ENCODE results near the gene DIP2A.

DIP2A gene

GRCh38 chr21:46613391-46613790 lies 154.7 kb downstream of the DIP2A start:
- 0 out of 2 replicates have a peak, but pooled peaks cover 2% of the 10 kb centered on the region for H3K9me3 ChIP-seq (ENCODE audit: control insufficient read depth, insufficient read depth, low read length)
- H3K9ac ChIP-seq (ENCODE audit: low read depth, low read length) = no peak overlapping the region
- H3K4me1 ChIP-seq (ENCODE audit: insufficient read depth, low read length) = no peaks in the 10 kb centered on the region
- no peaks in the 10 kb centered on the region for H3K36me3 ChIP-seq (ENCODE audit: insufficient read depth, low read length)

DNA sequence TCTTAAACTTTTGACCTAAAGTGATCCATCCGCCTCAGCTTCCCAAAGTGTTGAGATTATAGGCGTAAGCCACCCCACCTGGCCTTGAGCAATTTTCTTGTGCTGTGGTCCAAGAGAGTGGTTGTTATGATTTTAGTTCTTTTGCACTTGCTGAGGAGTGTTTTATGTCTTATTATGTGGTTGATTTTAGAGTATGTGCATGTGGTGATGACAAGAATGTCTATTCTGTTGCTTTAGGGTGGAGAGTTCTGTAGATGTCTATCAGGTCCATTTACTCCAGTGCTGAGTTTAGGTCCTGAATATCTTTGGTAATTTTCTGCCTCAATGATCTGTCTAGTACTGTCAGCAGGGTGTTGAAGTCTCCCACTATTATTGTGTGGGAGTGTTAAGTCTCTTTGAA lies 157.4 kb downstream of the DIP2A start:
- Histone ChIP-seq H3K9me3 (ENCODE audit: control insufficient read depth, insufficient read depth, low read length) (0 out of 2 replicates have a peak, but pooled peaks cover 2% of the 10 kb centered on the region), H3K4me1 (ENCODE audit: insufficient read depth, low read length) (no peaks in the 10 kb centered on the region), H3K9ac (ENCODE audit: low read depth, low read length) (no peak overlapping the region), H3K36me3 (ENCODE audit: insufficient read depth, low read length) (no peaks in the 10 kb centered on the region)

DNA sequence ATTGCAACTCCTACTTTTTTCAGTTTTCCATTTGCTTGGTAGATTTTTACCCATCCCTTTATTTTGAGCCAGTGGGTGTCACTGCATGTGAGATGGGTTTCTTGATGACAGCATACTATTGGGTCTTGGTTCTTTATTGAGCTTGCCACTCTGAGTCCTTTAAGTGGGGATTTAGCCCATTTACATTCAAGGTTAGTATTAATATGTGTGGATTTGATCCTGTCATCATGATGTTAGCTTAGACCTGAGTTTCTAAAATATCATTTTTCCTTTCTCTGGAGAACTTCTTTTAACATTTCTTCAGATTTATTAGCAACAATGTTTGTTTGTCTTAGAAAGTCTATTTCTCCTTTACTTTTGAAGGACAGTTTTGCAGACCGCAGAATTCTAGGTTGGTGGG lies 158.0 kb downstream of the DIP2A start:
- Histone ChIP-seq H3K9me3 (ENCODE audit: control insufficient read depth, insufficient read depth, low read length) (0 out of 2 replicates have a peak, but pooled peaks cover 2% of the 10 kb centered on the region), H3K9ac (ENCODE audit: low read depth, low read length) (no peak overlapping the region), H3K36me3 (ENCODE audit: insufficient read depth, low read length) (no peaks in the 10 kb centered on the region), H3K4me1 (ENCODE audit: insufficient read depth, low read length) (no peaks in the 10 kb centered on the region)

GRCh38 chr21:46617267-46618051 lies 158.8 kb downstream of the DIP2A start:
- H3K9ac ChIP-seq (ENCODE audit: low read depth, low read length) = no peak overlapping the region
- H3K36me3 ChIP-seq (ENCODE audit: insufficient read depth, low read length) = no peaks in the 10 kb centered on the region
- H3K4me1 ChIP-seq (ENCODE audit: insufficient read depth, low read length) = no peaks in the 10 kb centered on the region
- H3K9me3 ChIP-seq (ENCODE audit: control insufficient read depth, insufficient read depth, low read length) = 0 out of 2 replicates have a peak, but pooled peaks cover 2% of the 10 kb centered on the region

DNA sequence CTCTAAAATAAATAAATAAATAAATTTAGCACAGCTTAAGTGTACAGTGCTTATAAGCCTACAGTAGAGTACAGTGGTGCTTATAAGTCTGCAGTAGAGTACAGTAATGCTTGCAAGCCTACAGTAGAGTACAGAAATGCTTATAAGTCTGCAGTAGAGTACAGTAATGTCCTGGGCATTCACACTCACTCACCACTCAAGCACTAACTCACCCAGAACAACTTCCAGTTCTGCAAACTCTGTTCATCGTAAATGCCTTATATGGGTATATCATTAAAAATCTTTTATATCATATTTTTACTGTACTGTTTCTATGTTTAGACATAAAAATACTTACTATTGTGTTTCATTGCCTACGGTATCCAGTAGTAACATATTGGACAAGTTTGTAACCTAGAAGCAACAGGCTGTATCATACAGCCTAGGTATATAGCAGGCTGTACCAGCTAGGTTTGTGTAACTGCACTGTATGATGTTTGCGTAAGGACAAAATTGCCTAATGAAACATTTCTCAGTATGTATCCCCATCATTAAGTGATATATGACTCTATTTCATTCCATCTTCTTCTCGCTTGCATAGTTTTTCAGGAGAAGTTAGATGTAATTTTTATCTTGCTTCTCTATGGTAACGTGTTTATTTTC lies 160.2 kb downstream of the DIP2A start:
- Histone ChIP-seq H3K36me3 (ENCODE audit: insufficient read depth, low read length) (no peaks in the 10 kb centered on the region), H3K9ac (ENCODE audit: low read depth, low read length) (no peak overlapping the region), H3K4me1 (ENCODE audit: insufficient read depth, low read length) (no peaks in the 10 kb centered on the region), H3K9me3 (ENCODE audit: control insufficient read depth, insufficient read depth, low read length) (no peaks in the 10 kb centered on the region)
